ENCODE results near the gene LSM11.

The LSM11 gene

DNA sequence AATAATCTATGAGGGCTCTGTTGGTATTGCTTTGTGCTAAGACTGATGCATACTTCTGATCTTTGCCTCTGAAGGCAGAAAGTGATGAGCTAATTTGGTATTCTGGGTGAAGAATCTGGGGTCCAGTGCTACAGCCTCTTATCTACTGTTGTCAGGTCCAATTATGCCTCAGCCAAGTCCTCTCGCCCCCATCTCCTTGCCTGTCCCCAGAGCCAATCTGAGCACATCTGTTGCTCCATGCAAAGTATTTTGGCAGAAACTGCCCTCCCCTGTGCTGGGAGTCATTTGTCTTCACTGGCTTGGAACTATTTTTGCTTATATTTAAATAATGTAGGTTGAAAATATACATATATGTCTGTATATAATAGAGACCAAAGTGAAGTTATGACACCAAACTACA, 23.4 kb downstream of the LSM11 start:
- Mint-ChIP-seq H3K9me3 (no peaks in the 10 kb centered on the region), H3K4me3 (no peak overlapping the region), H3K4me1 (ENCODE audit: low read depth) (peaks cover 3% of the 10 kb centered on the region), H3K27me3 (ENCODE audit: low read depth) (peaks cover 7% of the 10 kb centered on the region), H3K36me3 (ENCODE audit: low read depth) (no peaks in the 10 kb centered on the region), H3K27ac (no peak overlapping the region)
- no peak for DNase-seq (ENCODE audit: low spot score)

DNA sequence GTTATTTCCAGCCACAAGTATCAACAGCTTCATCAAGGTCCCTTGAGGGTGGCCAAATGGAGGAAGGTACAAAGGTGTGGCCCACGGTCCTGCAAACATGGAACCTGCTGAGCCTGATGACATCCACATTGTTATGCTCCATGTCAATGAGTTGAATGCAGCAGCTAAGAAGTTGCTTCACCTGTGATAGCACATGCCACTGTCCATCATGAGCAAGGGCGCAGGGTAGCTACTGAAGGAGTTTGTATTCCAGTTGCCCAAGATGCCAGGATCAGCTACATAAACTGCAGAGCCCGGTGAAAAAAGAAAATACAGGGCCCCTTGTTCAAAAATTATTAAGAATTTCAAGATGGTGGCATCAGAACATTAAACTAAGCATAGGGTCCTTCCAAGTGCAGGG, 24.2 kb downstream of the LSM11 start:
- Mint-ChIP-seq H3K36me3 (ENCODE audit: low read depth) (no peaks in the 10 kb centered on the region), H3K4me1 (ENCODE audit: low read depth) (no peaks in the 10 kb centered on the region), H3K4me3 (no peak overlapping the region), H3K9me3 (no peaks in the 10 kb centered on the region), H3K27ac (no peak overlapping the region), H3K27me3 (ENCODE audit: low read depth) (peaks cover 7% of the 10 kb centered on the region)
- DNase-seq (ENCODE audit: low spot score): no peak

DNA sequence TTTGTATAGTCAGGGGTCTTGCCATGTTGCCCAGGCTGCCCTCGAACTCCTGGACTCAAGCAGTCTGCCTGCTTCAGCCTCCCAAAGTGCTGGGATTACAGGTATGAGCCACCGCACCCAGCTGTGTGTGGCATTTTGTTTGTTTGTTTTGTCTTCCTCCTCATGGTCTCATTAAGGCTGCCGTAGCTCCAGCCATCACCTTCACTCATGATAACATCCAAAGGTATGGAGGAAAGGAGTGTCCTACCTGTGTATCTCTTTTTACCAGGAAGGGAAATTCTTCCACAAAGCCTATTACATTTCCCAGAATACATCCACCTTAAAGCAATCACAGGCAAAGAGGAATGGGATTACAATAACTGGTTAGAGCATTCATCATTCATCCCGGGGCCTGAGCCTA, 27.2 kb downstream of the LSM11 start:
- H3K4me3 Mint-ChIP-seq: no peak overlapping the region
- H3K9me3 Mint-ChIP-seq: no peaks in the 10 kb centered on the region
- no peaks in the 10 kb centered on the region for H3K4me1 Mint-ChIP-seq (ENCODE audit: low read depth)
- DNase-seq (ENCODE audit: low spot score): no peak
- peaks cover 9% of the 10 kb centered on the region for H3K27me3 Mint-ChIP-seq (ENCODE audit: low read depth)
- no peak overlapping the region for H3K27ac Mint-ChIP-seq
- no peaks in the 10 kb centered on the region for H3K36me3 Mint-ChIP-seq (ENCODE audit: low read depth)

DNA sequence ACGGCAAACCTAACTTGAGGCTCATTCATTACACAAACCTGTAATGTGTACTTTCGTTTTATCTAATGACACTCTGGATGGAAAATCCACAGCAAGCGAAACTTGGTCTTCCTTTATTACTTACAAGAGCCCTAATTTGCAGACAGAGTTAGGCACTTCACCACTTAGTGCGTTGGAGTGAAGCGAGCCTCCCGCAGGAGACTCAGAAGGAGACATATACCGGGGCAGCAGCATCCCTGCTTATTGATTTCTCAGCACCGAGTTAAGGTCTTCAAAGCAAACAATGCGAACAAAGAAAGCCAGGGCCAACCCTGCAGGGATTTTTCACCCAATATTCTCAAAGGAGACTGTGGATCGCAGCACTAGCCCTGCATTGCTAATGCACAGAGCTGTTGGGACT, 28.6 kb downstream of the LSM11 start:
- H3K27ac Mint-ChIP-seq: no peak overlapping the region
- peaks cover 7% of the 10 kb centered on the region for H3K27me3 Mint-ChIP-seq (ENCODE audit: low read depth)
- H3K9me3 Mint-ChIP-seq: no peaks in the 10 kb centered on the region
- no peak overlapping the region for H3K4me3 Mint-ChIP-seq
- no peaks in the 10 kb centered on the region for H3K36me3 Mint-ChIP-seq (ENCODE audit: low read depth)
- DNase-seq (ENCODE audit: low spot score): no peak
- no peaks in the 10 kb centered on the region for H3K4me1 Mint-ChIP-seq (ENCODE audit: low read depth)

DNA sequence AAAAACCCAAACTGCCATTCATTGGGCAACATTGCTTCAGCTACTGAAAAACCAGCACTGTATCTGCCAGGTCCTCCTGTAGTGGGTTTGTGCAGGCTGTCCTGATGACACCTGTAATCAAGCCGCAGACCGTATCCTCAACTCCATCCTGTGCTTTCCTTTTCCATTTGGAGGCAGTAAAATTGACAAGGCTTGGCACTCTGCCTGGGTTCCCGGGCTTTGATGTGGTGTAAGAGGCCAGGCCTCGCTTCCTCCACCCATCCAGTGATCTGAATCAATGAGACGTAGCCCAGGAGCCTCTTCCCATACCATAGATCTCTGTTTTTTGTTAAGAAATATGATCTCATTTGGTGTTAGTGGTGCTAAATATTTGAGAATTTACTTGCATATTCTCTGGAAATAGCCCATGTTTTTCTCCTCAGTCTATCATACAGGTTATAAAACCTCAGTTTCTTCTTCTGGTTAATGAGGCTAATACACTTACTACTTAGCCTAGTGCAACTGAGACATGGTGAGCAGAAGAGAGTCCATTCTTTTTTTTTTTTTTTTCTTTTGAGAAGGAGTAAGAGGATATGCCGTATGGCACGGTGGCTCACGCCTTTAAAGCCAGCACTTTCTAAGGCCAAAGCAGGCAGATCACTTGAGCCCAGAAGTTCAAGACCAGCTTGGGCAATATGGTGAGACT, 34.8 kb downstream of the LSM11 start:
- Mint-ChIP-seq H3K4me1 (ENCODE audit: low read depth) (no peaks in the 10 kb centered on the region), H3K27me3 (ENCODE audit: low read depth) (peaks cover 3% of the 10 kb centered on the region), H3K36me3 (ENCODE audit: low read depth) (peaks cover 2% of the 10 kb centered on the region), H3K9me3 (no peaks in the 10 kb centered on the region), H3K27ac (no peak overlapping the region), H3K4me3 (no peak overlapping the region)
- no peak for DNase-seq (ENCODE audit: low spot score)

DNA sequence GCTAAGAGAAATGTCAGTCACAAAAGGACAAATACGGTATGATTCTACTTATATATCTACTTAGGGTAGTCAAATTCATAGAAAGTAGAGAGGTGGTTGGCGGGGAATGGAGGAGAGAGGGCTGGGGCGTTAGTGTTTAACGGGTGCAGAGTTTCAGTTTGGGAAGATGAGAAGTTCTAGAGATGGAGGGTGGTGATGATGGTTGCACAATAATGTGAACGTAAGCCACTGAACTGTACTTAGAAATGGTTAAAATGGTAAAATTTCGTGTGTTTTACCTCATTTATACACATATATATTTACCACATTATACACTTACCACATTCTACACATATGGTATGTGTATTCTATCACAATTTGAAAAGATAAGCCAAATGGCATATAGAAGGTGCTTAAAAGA, 35.7 kb downstream of the LSM11 start:
- peaks cover 2% of the 10 kb centered on the region for H3K4me1 Mint-ChIP-seq (ENCODE audit: low read depth)
- no peak overlapping the region for H3K4me3 Mint-ChIP-seq

DNA sequence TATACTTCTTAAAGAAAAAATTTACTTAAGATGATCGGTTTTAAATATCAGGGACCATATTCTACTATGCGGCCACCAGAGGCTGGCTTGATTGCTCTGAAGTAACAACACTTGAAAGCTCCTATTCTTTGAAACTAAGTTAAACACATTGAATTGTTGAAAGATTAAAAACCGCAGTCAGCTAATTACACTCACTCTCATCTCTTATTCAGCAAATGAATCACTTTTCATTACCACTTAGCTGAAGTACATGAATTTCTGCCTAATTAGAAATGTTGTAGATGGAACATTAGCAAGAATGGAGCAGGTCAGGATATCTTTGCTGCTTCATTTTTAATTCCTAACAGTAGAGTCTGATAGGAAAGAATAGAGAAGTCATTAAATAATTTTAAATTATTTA, 42.3 kb downstream of the LSM11 start:
- Mint-ChIP-seq H3K27me3 (ENCODE audit: low read depth) (no peaks in the 10 kb centered on the region), H3K4me1 (ENCODE audit: low read depth) (peaks cover 3% of the 10 kb centered on the region), H3K4me3 (no peak overlapping the region), H3K36me3 (ENCODE audit: low read depth) (peaks cover 44% of the 10 kb centered on the region), H3K27ac (no peak overlapping the region), H3K9me3 (no peaks in the 10 kb centered on the region)
- no peak for DNase-seq (ENCODE audit: low spot score)

More for the DNA sequence above, 35.7 kb downstream of the LSM11 start:
- Mint-ChIP-seq H3K36me3 (ENCODE audit: low read depth) (peaks cover 4% of the 10 kb centered on the region), H3K27me3 (ENCODE audit: low read depth) (no peaks in the 10 kb centered on the region), H3K27ac (no peak overlapping the region), H3K9me3 (no peaks in the 10 kb centered on the region)
- no peak for DNase-seq (ENCODE audit: low spot score)

DNA sequence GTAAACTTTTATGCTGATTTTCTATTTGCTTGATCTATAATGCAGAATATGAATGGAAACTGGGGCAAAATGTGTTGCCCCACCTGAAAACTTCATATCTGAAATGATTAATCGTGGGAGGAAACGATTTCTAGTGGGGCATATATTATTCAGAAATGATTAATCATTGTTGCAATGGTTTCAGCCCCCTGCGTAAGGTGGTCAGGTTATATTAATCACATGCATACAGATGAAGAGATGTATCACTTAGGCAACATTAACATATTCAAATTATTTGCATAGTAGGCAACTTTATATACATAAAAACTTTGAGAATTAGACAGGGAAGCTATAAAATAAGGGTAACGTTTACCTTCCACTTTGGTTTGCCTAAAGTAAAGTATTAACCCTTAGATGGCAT, 49.8 kb downstream of the LSM11 start:
- DNase-seq (ENCODE audit: low spot score): no peak
- no peak overlapping the region for H3K27ac Mint-ChIP-seq
- no peaks in the 10 kb centered on the region for H3K27me3 Mint-ChIP-seq (ENCODE audit: low read depth)
- H3K36me3 Mint-ChIP-seq (ENCODE audit: low read depth): peaks cover 42% of the 10 kb centered on the region
- no peaks in the 10 kb centered on the region for H3K9me3 Mint-ChIP-seq
- no peak overlapping the region for H3K4me3 Mint-ChIP-seq
- H3K4me1 Mint-ChIP-seq (ENCODE audit: low read depth): no peaks in the 10 kb centered on the region

DNA sequence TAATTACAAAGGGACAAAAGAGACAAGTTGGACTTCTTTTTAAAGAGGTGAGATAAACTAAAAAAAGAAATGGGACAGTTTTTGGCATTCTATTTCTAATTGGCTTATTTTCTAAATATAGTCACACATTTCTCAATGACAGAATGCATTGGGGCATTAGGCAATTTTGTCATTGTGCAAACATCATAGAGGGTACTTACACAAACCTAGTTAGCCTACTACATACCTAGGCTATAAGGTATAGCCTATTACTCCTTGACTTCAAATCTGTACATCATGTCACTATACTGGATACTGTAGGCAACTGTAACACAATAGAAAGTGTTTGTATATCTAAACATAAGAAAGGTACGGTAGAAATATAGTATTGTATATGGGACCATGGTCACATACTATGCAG, 56.1 kb downstream of the LSM11 start:
- no peak for DNase-seq (ENCODE audit: low spot score)
- Mint-ChIP-seq H3K4me1 (ENCODE audit: low read depth) (peaks cover 2% of the 10 kb centered on the region), H3K36me3 (ENCODE audit: low read depth) (peaks cover 23% of the 10 kb centered on the region), H3K27me3 (ENCODE audit: low read depth) (no peaks in the 10 kb centered on the region), H3K9me3 (no peaks in the 10 kb centered on the region), H3K4me3 (no peak overlapping the region), H3K27ac (no peak overlapping the region)

DNA sequence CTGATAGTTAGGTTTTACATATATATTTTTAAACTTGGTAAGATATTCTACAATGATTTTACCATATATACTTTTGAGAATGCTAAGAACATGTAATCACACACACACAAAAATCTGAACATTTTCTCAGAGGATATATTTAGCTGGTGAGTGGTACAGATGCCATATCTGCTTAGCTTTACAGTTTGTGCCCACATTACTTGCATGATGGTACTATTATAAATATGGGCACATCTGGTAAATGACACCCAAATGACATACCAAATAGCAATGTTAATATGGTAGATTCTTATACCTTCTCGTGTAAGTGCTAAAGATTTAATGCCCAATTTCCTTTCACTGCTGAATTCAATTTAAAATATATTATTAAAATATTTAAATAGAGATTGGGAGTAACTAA, 56.6 kb downstream of the LSM11 start:
- H3K4me1 Mint-ChIP-seq (ENCODE audit: low read depth): peaks cover 2% of the 10 kb centered on the region
- DNase-seq (ENCODE audit: low spot score): no peak
- H3K9me3 Mint-ChIP-seq: no peaks in the 10 kb centered on the region
- no peak overlapping the region for H3K4me3 Mint-ChIP-seq
- no peak overlapping the region for H3K27ac Mint-ChIP-seq
- H3K27me3 Mint-ChIP-seq (ENCODE audit: low read depth): no peaks in the 10 kb centered on the region
- H3K36me3 Mint-ChIP-seq (ENCODE audit: low read depth): peaks cover 24% of the 10 kb centered on the region

DNA sequence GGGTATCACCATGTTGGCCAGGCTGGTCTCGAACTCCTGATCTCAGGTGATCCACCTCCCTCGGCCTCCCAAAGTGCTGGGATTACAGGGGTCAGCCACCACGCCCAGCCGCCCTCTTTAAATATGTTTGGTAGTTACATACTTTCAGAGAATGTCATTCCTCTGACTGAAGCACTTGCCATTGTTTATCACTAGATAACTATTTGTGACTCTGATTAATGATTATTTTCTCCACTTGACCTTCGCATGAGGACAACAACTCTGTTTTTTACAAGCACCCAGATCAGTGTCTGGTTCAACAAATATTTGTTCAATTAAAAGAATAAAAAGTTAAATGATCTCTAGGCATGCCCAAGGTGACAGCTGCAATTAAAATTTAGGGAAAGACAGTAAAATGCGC, 59.2 kb downstream of the LSM11 start:
- Mint-ChIP-seq H3K4me1 (ENCODE audit: low read depth) (peaks cover 2% of the 10 kb centered on the region), H3K9me3 (no peaks in the 10 kb centered on the region), H3K27me3 (ENCODE audit: low read depth) (no peaks in the 10 kb centered on the region), H3K36me3 (ENCODE audit: low read depth) (peaks cover 35% of the 10 kb centered on the region), H3K4me3 (no peak overlapping the region), H3K27ac (no peak overlapping the region)
- DNase-seq (ENCODE audit: low spot score): no peak

DNA sequence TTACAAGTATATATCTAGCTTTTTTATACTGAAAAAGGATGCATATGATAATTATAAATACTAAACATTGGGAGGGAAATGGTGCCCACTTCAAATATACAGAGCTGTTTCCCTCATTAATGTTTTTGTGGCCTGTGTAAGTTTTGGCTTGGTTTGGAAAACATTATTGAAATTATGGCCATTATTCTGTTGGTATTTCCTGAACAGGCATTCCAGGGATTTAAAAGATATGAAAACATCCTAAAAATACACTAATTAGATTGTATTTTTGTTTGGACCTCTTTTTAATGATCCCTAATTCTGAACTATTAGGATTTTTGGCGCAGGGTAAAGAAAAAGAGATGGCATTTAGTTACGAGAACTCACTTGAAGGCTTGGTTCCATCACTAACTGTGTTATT, 64.5 kb downstream of the LSM11 start:
- DNase-seq (ENCODE audit: low spot score): no peak
- H3K36me3 Mint-ChIP-seq (ENCODE audit: low read depth): peaks cover 50% of the 10 kb centered on the region
- no peaks in the 10 kb centered on the region for H3K27me3 Mint-ChIP-seq (ENCODE audit: low read depth)
- H3K27ac Mint-ChIP-seq: no peak overlapping the region
- H3K9me3 Mint-ChIP-seq: no peaks in the 10 kb centered on the region
- H3K4me3 Mint-ChIP-seq: no peak overlapping the region
- peaks cover 2% of the 10 kb centered on the region for H3K4me1 Mint-ChIP-seq (ENCODE audit: low read depth)

All from T-helper 2 cell treated with Interferon-gamma antibody and Interleukin-4, amounts not matched to agents 5 μg/mL and 100 μg/mL, for 36 hours (primary cell).